Right forelimb (tissue), 1 donor: ENCODE data around the gene ORC5.
"Not testable (repeated sequence)": the region's sequence is repeated elsewhere in the genome, so short reads cannot be mapped to it uniquely, and the experiment has no call there.

ENCODE experiments used
- DNase-seq: peaks from one replicate; pipeline ENCODE4 v3.0.0-alpha.2; 2018

ORC5 gene

GRCh38 chr7:104179178-104179577 is 28.6 kb downstream of the ORC5 start:
- DNase-seq, result no peak

- DNase-seq, result not testable (repeated sequence)
Observed at GRCh38 chr7:104177565-104178083, 30.2 kb downstream of the ORC5 start.

GRCh38 chr7:104176332-104176731 is 31.5 kb downstream of the ORC5 start:
- DNase-seq, result no peak

GRCh38 chr7:104175361-104175984 is 32.3 kb downstream of the ORC5 start:
- DNase-seq, result no peak

- DNase-seq, result no peak
Observed at GRCh38 chr7:104174798-104175197, 33.0 kb downstream of the ORC5 start.

GRCh38 chr7:104162081-104162480 is 45.7 kb downstream of the ORC5 start:
- no peak for DNase-seq

DNA sequence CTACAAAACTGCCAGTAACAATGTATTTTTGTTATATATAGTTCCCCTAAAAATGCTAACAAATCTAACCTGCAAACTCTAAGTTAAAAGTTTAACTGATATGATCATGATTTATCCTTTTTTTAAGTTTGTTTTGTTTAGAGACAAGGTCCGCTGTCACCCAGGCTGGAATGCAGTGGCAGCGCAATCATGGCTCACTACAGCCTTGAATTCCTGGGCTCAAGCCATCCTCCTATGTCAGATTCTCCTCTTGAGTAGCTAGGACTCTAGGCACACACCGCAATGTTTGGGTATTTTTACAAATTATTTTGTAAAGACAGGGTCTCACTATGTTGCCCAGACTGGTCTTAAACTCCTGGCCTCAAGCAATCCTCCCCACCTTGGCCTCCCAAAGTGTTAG is 46.6 kb downstream of the ORC5 start:
- no peak for DNase-seq

GRCh38 chr7:104160375-104160774 is 47.4 kb downstream of the ORC5 start:
- DNase-seq, result no peak

- no peak for DNase-seq
Observed at GRCh38 chr7:104156842-104157277, 51.0 kb downstream of the ORC5 start.

- no peak for DNase-seq
Observed at GRCh38 chr7:104153287-104153686, 54.5 kb downstream of the ORC5 start.

DNA sequence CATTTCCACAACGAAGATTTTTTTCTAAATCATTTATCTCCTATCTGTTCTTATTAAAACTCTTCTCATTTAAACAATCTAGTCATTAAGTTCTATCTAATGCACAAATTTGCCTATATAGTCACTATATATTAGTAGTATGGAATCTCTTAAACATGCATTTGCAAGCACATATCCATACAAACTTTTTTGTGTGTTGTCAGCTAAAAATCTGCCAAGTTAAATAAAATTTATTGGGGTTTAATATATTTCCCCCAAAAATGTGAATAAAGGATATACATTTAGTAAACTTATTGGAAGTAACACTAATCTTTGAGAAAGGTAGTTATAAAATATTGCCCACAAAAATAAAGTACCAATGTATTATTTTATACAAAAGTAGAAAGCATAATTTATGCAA is 55.3 kb downstream of the ORC5 start:
- DNase-seq, result no peak

GRCh38 chr7:104150470-104150869 is 57.3 kb downstream of the ORC5 start:
- no peak for DNase-seq

- DNase-seq, result no peak
Observed at GRCh38 chr7:104149822-104150221, 58.0 kb downstream of the ORC5 start.

DNA sequence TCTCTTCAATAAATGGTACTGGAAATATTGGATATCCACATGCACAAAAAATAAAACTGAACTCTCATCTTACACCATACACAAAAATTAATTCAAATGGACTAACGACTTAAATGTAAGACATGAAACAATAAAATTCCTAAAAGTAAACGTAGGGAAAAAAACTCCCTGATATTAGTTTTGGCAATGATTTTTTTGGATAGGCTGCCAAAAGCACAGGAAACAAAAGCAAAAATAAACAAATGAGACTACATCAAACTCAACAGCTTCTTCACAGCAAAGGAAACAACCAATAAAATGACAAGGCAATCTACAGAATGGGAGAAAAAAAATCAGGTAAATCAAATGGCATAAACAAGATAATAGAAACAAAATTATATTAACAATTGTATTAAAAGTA is 65.7 kb downstream of the ORC5 start:
- no peak for DNase-seq

DNA sequence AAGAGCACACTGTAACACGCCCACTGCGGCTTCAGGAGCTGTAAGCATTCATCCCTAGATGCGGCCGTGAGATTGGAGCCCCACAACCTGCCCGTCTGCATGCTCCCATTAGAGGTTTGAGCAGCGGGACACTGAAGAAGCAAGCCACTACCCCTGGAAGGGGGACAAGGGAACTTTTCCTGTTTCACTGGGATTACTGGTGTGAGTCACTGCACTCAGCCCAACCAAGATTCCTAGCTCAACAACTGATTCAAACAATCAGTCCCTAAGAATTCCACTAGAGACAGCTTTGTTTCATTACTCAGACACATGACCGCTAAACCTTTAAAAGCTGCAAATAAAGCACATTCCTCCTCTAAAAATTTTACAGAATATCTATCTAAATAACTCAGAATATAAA is 69.8 kb downstream of the ORC5 start:
- no peak for DNase-seq

GRCh38 chr7:104137511-104137910 is 70.3 kb downstream of the ORC5 start:
- no peak for DNase-seq

GRCh38 chr7:104136981-104137380 is 70.8 kb downstream of the ORC5 start:
- DNase-seq, result no peak

- no peak for DNase-seq
Observed at GRCh38 chr7:104136561-104136960, 71.3 kb downstream of the ORC5 start.

- no peak for DNase-seq
Observed at GRCh38 chr7:104135760-104136558, 71.9 kb downstream of the ORC5 start.

GRCh38 chr7:104133238-104133637 is 74.6 kb downstream of the ORC5 start:
- DNase-seq, result no peak

DNA sequence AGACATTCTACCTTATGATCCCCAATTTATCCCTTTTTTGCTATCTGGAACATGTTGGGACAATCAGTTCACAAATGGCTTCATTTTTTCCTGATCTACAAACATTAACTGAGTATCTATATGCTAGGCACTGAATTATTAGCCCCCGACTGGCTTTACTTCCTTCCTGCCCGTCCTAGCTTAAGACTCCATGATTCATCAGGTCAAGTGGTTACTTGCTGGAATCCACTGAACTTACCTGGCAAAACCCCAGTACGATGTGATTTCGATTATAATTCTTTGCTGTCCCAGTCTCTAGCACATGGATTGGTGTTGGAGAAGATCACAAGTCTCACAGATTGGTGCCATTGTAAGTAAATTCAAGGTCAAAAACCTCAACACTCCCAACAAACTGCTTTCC is 77.1 kb downstream of the ORC5 start:
- DNase-seq, result no peak

GRCh38 chr7:104127204-104127603 is 80.6 kb downstream of the ORC5 start:
- no peak for DNase-seq

DNA sequence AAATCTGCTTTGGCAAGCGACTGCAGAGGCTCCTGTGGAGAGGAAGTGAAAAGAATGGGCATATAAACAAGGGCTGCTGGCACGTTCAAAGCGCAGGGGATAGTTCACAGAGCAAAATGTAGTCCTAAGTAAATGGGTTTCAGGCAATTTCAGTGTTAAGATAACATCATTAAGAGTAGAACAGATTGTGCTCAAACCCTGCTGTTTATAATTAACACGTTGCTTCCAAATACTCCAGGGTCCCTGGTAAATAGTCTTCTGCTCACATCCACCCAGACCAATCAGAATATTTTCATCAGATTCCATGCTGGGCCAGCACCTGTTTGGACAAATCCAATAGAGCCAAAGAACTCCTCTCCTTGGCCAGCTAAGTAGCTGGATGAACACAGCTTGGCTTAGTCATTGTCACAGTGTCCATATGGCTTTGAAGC is 81.4 kb downstream of the ORC5 start:
- DNase-seq, result no peak

DNA sequence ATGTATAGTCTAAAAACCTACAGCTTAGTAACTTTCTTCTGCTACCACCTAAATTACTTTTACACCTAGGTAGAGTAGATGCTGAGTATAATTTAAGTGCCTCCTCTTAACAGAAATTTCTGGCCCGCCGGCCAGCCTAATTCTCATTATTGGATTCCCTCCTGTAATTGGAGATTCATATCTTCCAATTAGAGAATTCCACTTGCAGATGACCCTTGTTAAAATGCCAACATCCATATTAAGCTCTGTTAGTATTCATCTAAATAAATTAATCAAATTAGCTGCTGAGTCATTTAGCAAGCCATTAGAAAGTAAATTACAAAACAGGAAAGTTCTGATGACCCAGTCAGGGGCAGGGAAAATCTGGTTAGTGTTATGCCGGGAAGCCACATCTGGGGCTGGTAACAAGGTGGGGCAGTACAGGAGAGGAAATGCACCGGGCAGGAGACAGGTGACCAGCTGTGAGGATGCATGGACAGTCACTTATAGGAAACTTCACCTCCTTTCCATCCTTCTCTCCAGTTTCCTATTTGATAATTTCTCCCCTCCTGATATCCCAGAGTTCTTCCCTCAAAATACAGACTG is 82.8 kb downstream of the ORC5 start:
- DNase-seq, result no peak
